GM19043 (cell line): ENCODE results near the gene SUGCT.
"Not testable (repeated sequence)": the region's sequence is repeated elsewhere in the genome, so short reads cannot be mapped to it uniquely, and the experiment has no call there.

ENCODE experiments used
- ATAC-seq: cut with Tn5 transposase; IDR thresholded peaks from one replicate; pipeline ENCODE4 v1.9.1; 2021; ENCODE audit warnings: low read depth; ENCODE audit not compliant: unreplicated experiment

The SUGCT gene

DNA sequence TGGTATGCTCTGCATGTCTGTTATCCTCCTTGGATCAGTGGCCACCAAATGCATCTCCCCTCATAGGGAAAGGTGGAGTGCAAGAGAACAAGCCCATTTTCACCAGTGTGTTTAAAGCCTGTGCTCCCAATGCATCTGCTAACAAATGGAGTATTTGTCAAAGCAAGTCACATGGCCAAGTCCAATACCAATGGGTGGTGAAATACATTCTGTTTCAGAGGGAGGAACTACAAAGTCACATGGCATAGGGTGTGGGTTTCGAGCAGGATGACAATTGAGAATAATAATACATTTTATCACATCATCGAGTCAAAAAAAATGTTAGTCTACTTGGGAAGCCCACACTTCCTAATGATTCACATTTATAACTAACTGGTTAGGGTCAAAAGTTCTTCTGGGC, 62.7 kb downstream of the SUGCT start:
- ATAC-seq: no peak

- no peak for ATAC-seq
Measured at GRCh38 chr7:40199076-40199802, 64.4 kb downstream of the SUGCT start.

DNA sequence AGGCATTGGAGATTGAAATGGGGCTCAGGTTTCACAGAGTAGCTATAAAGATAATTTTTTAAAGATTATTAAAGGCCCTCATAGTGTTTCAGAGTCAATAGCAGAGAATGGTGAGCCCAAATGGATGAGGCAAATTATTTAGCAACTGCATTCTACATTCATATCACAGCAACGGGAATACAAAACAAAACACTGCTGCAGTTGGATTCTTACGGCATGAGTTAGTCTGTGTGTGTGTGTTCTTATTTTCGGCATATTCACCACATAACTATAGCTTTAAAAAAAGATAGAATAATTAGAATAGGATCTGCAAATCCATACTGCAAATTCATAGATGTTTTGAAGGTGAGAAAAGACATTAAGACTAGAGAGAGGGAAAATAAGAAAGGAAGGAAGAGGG, 66.0 kb downstream of the SUGCT start:
- no peak for ATAC-seq

- no peak for ATAC-seq
Measured at GRCh38 chr7:40202851-40203250, 68.0 kb downstream of the SUGCT start.

DNA sequence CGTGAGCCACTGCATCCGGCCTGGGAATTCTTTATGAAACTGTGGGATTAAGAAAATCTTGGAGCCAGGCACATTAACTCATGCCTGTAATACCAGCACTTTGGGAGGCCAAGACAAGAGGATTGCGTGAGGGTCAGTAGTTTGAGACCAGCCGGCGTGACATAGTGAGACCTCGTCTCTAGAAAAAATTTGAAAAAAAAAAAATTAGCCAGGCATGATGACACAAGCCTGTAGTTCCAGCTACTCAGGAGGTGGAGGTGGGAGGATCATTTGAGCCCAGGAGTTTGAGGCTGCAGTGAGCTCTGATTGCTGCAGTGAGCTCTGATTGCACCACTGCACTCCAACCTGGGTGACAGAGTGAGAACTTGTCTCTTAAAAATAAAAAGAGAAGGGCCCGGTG, 69.8 kb downstream of the SUGCT start:
- ATAC-seq: no peak

GRCh38 chr7:40205992-40206391, 71.2 kb downstream of the SUGCT start:
- ATAC-seq: no peak

- no peak for ATAC-seq
Measured at GRCh38 chr7:40211276-40212003, 76.6 kb downstream of the SUGCT start.

DNA sequence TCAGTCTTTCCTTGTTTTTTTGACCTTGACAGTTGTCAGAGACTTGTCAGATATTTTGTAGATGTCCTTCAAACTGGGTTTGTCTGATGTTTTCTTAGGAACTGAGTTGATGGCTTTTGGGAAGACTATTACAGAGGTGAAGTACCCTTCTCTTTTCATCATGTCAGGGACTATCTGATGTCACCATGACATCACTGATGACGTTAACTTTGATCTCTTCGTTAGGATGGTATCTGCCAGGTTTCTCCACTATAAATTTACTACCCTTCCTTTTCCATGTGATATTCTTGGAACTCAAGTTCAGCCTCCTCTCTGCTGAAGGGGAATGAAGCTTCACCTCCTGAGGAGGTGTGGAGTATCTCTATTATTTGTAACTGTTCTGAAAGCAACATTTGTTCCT, 78.5 kb downstream of the SUGCT start:
- no peak for ATAC-seq

- ATAC-seq: no peak
Measured at GRCh38 chr7:40213856-40214255, 79.1 kb downstream of the SUGCT start.

DNA sequence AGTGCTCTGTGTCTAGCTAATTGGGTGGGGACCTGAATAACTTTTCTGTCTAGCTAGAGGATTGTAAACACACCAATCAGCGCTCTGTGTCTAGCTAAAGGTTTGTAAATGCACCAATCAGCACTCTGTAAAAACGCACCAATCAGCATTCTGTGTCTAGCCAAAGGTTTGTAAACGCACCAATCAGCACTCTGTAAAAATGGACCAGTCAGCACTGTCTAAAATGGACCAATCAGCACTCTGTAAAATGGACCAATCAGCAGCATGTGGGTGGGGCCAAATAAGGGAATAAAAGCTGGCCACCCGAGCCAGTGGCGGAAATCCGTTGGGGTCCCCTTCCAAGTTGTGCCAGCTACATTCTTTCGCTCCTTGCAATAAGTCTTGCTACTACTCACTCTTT, 83.8 kb downstream of the SUGCT start:
- ATAC-seq: not testable (repeated sequence)

DNA sequence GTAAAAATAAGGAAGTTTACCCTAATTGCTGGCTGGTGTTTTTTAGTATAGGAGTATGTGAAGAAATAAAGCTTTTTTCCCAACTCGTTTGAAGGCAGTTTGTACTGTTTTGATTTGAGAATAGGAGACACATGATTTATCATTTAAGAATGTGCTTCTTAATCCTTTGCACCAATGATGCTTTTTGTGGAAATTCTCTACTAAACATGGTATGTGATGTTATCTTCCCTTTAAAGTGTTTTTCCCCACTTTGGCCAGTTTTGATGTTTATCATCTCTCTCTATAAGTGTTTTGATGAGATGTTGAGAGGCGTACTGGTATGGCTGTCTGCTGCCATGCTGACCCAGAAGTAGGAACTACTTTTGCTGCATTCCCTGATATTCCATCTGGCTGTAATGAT, 85.1 kb downstream of the SUGCT start:
- ATAC-seq: no peak

GRCh38 chr7:40220421-40220911, 85.7 kb downstream of the SUGCT start:
- no peak for ATAC-seq

GRCh38 chr7:40221836-40222235, 87.0 kb downstream of the SUGCT start:
- no peak for ATAC-seq

DNA sequence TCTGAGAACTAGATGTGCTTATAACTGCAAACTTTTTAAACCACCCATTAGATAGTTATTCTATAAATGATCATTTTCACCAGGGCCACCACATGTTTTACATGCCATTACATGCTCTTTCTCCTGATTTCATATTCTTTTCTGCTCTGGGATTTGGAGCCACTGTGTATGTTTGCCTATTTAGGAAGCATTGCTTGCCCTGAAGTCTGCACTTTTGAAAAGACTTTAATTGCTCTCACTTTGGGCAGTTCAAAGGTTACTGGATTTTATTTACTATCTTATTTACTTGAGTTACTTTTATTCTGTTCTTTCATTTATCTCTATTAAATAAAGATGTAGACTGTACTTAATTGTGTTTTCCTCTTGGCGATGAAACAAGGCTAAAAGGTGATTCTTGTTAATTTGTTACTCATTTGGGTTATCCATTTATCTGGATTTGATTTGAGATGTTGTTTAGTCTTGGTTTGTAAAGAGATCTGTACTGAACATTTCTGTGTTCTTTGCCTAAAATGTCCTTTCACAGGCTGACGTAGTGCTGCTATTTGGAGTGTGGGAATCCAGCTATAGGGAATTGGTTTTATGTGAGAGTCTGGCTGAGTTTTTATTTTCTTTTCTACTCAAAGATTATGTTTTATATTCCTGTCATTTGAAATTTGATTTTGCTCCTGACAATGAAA, 88.8 kb downstream of the SUGCT start:
- ATAC-seq: no peak

- ATAC-seq: no peak
Measured at GRCh38 chr7:40230101-40230500, 95.3 kb downstream of the SUGCT start.

GRCh38 chr7:40231796-40232195, 97.0 kb downstream of the SUGCT start:
- ATAC-seq: no peak

DNA sequence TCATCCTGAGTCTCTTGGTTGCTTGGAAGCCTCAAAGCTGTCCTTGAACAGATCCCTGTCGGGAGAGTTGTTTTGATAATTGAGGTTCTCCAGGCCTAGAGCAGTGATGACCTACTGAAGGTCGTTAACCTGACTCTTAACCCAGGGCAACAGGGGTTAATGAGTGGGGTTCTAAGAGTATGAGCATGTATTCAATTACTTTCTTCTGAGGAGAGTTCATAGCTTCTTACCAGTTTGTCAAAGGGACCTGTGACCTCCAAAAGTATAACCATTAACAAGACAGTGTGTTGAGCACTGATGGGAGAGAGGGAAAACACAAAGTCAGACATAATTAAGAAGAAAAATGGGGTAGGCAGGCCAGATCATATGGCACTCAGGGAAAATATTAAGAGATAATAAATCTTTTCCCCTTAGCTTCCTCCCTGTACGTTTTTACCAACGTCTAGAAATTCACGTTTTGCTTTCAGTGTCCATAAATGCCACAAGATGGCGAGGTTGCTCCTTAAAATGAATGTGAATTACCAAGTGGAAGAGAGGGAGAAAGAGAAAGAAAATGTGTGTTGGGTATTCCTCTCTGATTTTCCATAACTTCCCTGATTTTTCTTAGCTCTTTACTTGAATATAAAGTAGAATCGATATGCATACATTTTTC, 97.6 kb downstream of the SUGCT start:
- no peak for ATAC-seq

DNA sequence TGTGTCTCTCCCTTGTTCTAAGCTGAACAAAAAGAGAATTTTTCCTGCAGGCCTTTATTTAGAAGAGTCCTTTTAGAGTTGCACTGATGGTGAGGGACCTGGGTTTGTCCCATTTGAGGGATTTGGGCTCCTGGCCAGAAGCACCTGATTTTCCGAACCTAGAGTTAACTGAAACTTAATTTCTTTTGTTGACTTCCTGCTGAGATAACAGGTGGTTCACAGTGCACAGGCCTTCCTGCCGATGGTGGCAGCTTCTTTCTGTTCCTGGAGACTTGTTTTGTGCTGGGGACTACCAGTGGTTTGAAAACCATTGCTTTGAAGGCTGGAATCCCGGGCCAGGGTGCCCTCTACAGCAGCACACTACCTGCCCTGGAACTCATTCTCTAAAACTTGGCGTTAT, 99.2 kb downstream of the SUGCT start:
- ATAC-seq: no peak

DNA sequence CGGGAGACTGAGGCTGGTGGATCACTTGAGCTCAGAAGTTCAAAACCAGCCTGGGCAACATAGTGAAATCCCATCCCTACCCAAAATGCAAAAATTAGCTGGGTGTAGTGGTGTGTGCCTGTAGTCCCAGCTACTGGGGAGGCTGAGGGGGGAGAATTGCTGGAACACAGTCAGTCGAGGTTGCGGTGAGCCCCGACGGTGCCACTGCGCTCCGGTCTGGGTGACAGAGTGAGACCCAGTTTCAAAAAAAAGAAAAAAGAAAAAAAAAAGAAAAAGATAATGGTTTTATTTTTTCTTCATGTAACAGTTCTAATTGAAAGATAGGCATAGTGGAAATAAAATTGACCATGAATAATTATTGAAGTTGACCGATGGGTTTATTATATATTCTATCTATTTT, 99.9 kb downstream of the SUGCT start:
- ATAC-seq: no peak

DNA sequence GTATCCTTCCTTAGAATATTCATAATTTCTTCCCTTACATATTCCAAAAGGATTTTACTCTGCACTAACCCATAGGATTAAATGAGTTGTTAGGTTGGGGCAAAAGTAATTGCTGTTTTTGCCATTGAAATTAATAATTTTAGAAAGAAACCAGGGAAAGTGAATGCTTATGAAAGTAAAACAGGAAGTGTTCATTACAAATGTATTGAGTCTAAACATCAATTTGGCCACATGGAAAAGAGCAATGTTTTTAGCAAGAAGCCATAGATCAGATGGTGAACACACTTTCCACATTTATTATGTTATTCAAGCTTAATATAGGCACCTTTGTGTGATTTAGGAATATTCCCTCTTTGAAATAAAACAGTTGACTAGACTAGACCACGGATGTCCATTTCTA, 102.9 kb downstream of the SUGCT start:
- ATAC-seq: no peak

DNA sequence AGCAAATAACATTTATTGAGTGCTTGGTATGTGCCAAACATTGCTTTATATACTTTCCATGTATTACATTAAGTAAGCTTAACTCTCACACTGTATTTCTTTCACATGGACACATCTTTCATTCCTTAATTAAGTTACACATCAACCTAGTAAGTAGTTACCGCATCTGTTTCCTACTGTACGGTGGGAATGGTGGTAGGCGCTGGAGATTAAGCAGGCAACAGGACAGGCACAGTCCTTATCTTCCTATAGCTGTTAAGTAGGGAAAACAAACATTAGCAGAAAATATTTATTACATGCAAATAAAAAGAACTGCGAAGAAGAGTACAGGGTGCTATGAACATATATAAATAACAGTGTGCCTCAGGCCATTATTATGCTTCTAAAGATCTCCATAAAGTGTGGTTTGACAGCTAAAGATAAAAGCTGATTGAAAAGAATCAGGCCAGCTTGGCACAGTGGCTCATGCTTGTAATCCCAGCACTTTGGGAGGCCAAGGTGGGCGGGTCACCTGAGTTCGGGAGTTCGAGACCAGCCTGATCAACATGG, 105.0 kb downstream of the SUGCT start:
- no peak for ATAC-seq
